WTC11 (cell line): ENCODE results near the gene DNAAF5. TPM values are rescaled to one million over a fixed set of nuclear protein-coding genes. Genes with fewer than 3 reads are reported as not detected.
"Not testable (repeated sequence)": the region's sequence is repeated elsewhere in the genome, so short reads cannot be mapped to it uniquely, and the experiment has no call there.

Experiments
- ATAC-seq: fragments of 200-7000 bp; cut with Tn5 transposase; 2 replicates; pipeline ENCODE4 v1.10.0; 2021; ENCODE audit warnings: mild to moderate bottlenecking, moderate library complexity
- CTCF ChIA-PET: fragments of 300-600 bp; sonication (Branson Sonifier 250); formaldehyde crosslinking; loops from one replicate; lab custom pipeline; 2021; ENCODE audit warnings: antibody characterized with exemption; lab: Charles Lee
- POLR2A ChIA-PET: fragments of 350-600 bp; sonication (Branson Sonifier 250); formaldehyde crosslinking; loops from one replicate; lab custom pipeline; 2021; ENCODE audit warnings: antibody characterized with exemption; lab: Charles Lee
- DNase-seq: peaks from one replicate; pipeline ENCODE4 v3.0.0; 2021; ENCODE audit warnings: low spot score
- H3K27ac Mint-ChIP-seq: 2 replicates; pipeline ENCODE4 v1.8.0; 2021; ENCODE audit warnings: mixed read lengths
- H3K27me3 Mint-ChIP-seq: 2 replicates; pipeline ENCODE4 v1.8.0; 2021; ENCODE audit warnings: low read depth, mild to moderate bottlenecking, moderate library complexity, mixed read lengths
- H3K36me3 Mint-ChIP-seq: 2 replicates; pipeline ENCODE4 v1.8.0; 2021; ENCODE audit warnings: mixed read lengths
- H3K4me1 Mint-ChIP-seq: 2 replicates; pipeline ENCODE4 v1.8.0; 2022; ENCODE audit warnings: mixed read lengths
- H3K4me3 Mint-ChIP-seq: 2 replicates; pipeline ENCODE4 v1.8.0; 2021; ENCODE audit warnings: mild to moderate bottlenecking, moderate library complexity, mixed read lengths
- H3K9me3 Mint-ChIP-seq: 2 replicates; pipeline ENCODE4 v1.8.0; 2021; ENCODE audit warnings: mixed read lengths
- AR ChIP-seq: fragments of 250-450 bp; sonication (Bioruptor Pico); IDR thresholded peaks from 2 replicates; pipeline ENCODE4 v1.9.0; 2021; ENCODE audit warnings: mild to moderate bottlenecking
- CREB1 ChIP-seq: sonication (generic); formaldehyde crosslinking; IDR thresholded peaks from 2 replicates; pipeline ENCODE4 v1.8.0; 2023; ENCODE audit warnings: mild to moderate bottlenecking, missing genetic modification reagents
- FOXK1 ChIP-seq: sonication (generic); formaldehyde crosslinking; IDR thresholded peaks from 2 replicates; pipeline ENCODE4 v1.8.0; 2022; ENCODE audit warnings: mild to moderate bottlenecking, moderate library complexity, missing genetic modification reagents
- FOXP4 ChIP-seq: sonication (generic); formaldehyde crosslinking; IDR thresholded peaks from 2 replicates; pipeline ENCODE4 v1.8.0; 2022; ENCODE audit warnings: mild to moderate bottlenecking, missing genetic modification reagents
- GABPB1 ChIP-seq: sonication (generic); formaldehyde crosslinking; IDR thresholded peaks from 2 replicates; pipeline ENCODE4 v1.8.1; 2023; ENCODE audit warnings: mild to moderate bottlenecking, missing genetic modification reagents
- HMGXB4 ChIP-seq: sonication (generic); formaldehyde crosslinking; IDR thresholded peaks from 2 replicates; pipeline ENCODE4 v1.8.1; 2023; ENCODE audit warnings: mild to moderate bottlenecking, moderate library complexity, missing genetic modification reagents
- NFATC4 ChIP-seq: fragments of 250-450 bp; sonication (Bioruptor Pico); IDR thresholded peaks from 2 replicates; pipeline ENCODE4 v1.9.0; 2021; ENCODE audit warnings: mild to moderate bottlenecking
- PRDM15 ChIP-seq: sonication (generic); formaldehyde crosslinking; IDR thresholded peaks from 2 replicates; pipeline ENCODE4 v1.8.0; 2022; ENCODE audit warnings: missing genetic modification reagents
- PRRX2 ChIP-seq: fragments of 250-450 bp; sonication (Bioruptor Pico); IDR thresholded peaks from 2 replicates; pipeline ENCODE4 v1.8.0; 2021; ENCODE audit warnings: mild to moderate bottlenecking
- STAT6 ChIP-seq: sonication (generic); formaldehyde crosslinking; conservative IDR thresholded peaks from 2 replicates; pipeline ENCODE4 v1.8.1; 2023; ENCODE audit warnings: mild to moderate bottlenecking, low read depth, missing genetic modification reagents, moderate library complexity
- TEAD1 ChIP-seq: sonication (generic); formaldehyde crosslinking; IDR thresholded peaks from 2 replicates; pipeline ENCODE4 v1.8.0; 2022; ENCODE audit warnings: mild to moderate bottlenecking, missing genetic modification reagents
- ZBTB43 ChIP-seq: sonication (generic); formaldehyde crosslinking; IDR thresholded peaks from 2 replicates; pipeline ENCODE4 v1.8.1; 2023; ENCODE audit warnings: mild to moderate bottlenecking, missing genetic modification reagents
- ZNF671 ChIP-seq: fragments of 250-450 bp; sonication (Bioruptor Pico); IDR thresholded peaks from 2 replicates; pipeline ENCODE4 v1.8.0; 2021; ENCODE audit warnings: mild to moderate bottlenecking
- total RNA-seq: library from RNA; stranded (reverse); gene quantifications from 3 replicates; pipeline ENCODE4 v1.2.3, GENCODE V29; 2021

The DNAAF5 gene
- total RNA-seq, 1 experiment from 2014 or later, result 62.2 TPM

GRCh38 chr7:750111-750905, 23.8 kb downstream of the DNAAF5 start:
- peaks cover 1% of the 10 kb centered on the region; the same call in 1 of the 2 replicates for H3K9me3 Mint-ChIP-seq
- no peak for DNase-seq
- no peak overlapping the region for H3K27ac Mint-ChIP-seq
- H3K4me3 Mint-ChIP-seq, result no peak overlapping the region
- TF ChIP-seq FOXK1 (CRISPR knock-in tag) (no peak), ZBTB43 (no peak), PRDM15 (CRISPR knock-in tag) (no peak), STAT6 (CRISPR knock-in tag) (no peak)
- POLR2A ChIA-PET, result no interaction called here
- H3K36me3 Mint-ChIP-seq, result peaks cover 25% of the 10 kb centered on the region
- no peaks in the 10 kb centered on the region for H3K27me3 Mint-ChIP-seq
- H3K4me1 Mint-ChIP-seq, result no peaks in the 10 kb centered on the region
- no peak for ATAC-seq
- CTCF ChIA-PET, result no interaction called here

- ATAC-seq, result no peak
- TF ChIP-seq GABPB1 (CRISPR knock-in tag) (no peak), TEAD1 (CRISPR knock-in tag) (no peak)
- Mint-ChIP-seq H3K4me3 (no peak overlapping the region), H3K36me3 (peaks cover 25% of the 10 kb centered on the region), H3K9me3 (no peaks in the 10 kb centered on the region), H3K4me1 (no peaks in the 10 kb centered on the region), H3K27me3 (no peaks in the 10 kb centered on the region), H3K27ac (no peak overlapping the region)
- ChIA-PET CTCF (no interaction called here), POLR2A (no interaction called here)
- DNase-seq, result no peak
Measured at GRCh38 chr7:751826-752225, 25.3 kb downstream of the DNAAF5 start.

GRCh38 chr7:752256-752655, 25.8 kb downstream of the DNAAF5 start:
- Mint-ChIP-seq H3K36me3 (peaks cover 26% of the 10 kb centered on the region), H3K27ac (0 out of 2 replicates have a peak overlapping the region, but pooled peaks have one; percentile 14)
- ATAC-seq, H3K27me3 Mint-ChIP-seq, DNase-seq, H3K9me3 Mint-ChIP-seq, CTCF ChIA-PET, POLR2A ChIA-PET, H3K4me3 Mint-ChIP-seq, H3K4me1 Mint-ChIP-seq: not testable (repeated sequence)

- Mint-ChIP-seq H3K27me3 (no peaks in the 10 kb centered on the region), H3K4me1 (no peaks in the 10 kb centered on the region), H3K27ac (no peak overlapping the region), H3K9me3 (no peaks in the 10 kb centered on the region), H3K36me3 (peaks cover 34% of the 10 kb centered on the region), H3K4me3 (no peak overlapping the region)
- ATAC-seq, result no peak
- ChIA-PET POLR2A (interaction anchor here (0.5 kb wide), 1 partner anchor 48 kb away, joined by 3 read pairs; no protein-coding TSS in a partner anchor), CTCF (no interaction called here)
- DNase-seq, result no peak
- TF ChIP-seq CREB1 (CRISPR knock-in tag) (no peak), AR (no peak), ZNF671 (CRISPR knock-in tag) (no peak), NFATC4 (no peak), HMGXB4 (CRISPR knock-in tag) (no peak), PRRX2 (CRISPR knock-in tag) (no peak), FOXP4 (CRISPR knock-in tag) (no peak)
Measured at GRCh38 chr7:753190-753589, 26.7 kb downstream of the DNAAF5 start.
